ENCODE data around the gene CXCL3.

CXCL3 gene

GRCh38 chr4:74045772-74046171 is 7.3 kb upstream of the CXCL3 start:
- H3K27ac ChIP-seq, result no peak overlapping the region
- no peaks in the 10 kb centered on the region for H3K36me3 ChIP-seq (ENCODE audit: insufficient read depth, low read length)
- H3K4me3 ChIP-seq, result no peak overlapping the region
- H3K9me3 ChIP-seq (ENCODE audit: low read depth, low read length), result no peaks in the 10 kb centered on the region; the same call in 1 of the 2 replicates
- DNase-seq (ENCODE audit: low read depth, low spot score), result no peak
- H3K9ac ChIP-seq (ENCODE audit: insufficient read length), result no peak overlapping the region
- TF ChIP-seq EZH2 (IDR thresholded peaks at IDR 0.05) (no peak), FOXP2 (optimal IDR thresholded peaks at IDR 0.05; ENCODE audit: control extremely low read depth, extremely low read length, insufficient read depth) (no peak)

GRCh38 chr4:74045247-74045646 is 6.8 kb upstream of the CXCL3 start:
- TF ChIP-seq POLR2AphosphoS5 (IDR thresholded peaks at IDR 0.05; ENCODE audit: borderline replicate concordance, low read depth, low read length) (no peak), EZH2 (IDR thresholded peaks at IDR 0.05) (no peak), FOXP2 (optimal IDR thresholded peaks at IDR 0.05; ENCODE audit: control extremely low read depth, extremely low read length, insufficient read depth) (no peak)
- Histone ChIP-seq H3K4me3 (no peak overlapping the region), H3K27ac (no peak overlapping the region), H3K9ac (ENCODE audit: insufficient read length) (no peak overlapping the region), H3K36me3 (ENCODE audit: insufficient read depth, low read length) (no peaks in the 10 kb centered on the region), H3K9me3 (ENCODE audit: low read depth, low read length) (no peaks in the 10 kb centered on the region; the same call in 1 of the 2 replicates)
- no peak for DNase-seq (ENCODE audit: low read depth, low spot score)

- no peaks in the 10 kb centered on the region; the same call in 1 of the 2 replicates for H3K9me3 ChIP-seq (ENCODE audit: low read depth, low read length)
- no peak overlapping the region for H3K27ac ChIP-seq
- no peak overlapping the region for H3K9ac ChIP-seq (ENCODE audit: insufficient read length)
- no peak for TF ChIP-seq POLR2AphosphoS5 (IDR thresholded peaks at IDR 0.05; ENCODE audit: borderline replicate concordance, low read depth, low read length)
- TF ChIP-seq EZH2 (IDR thresholded peaks at IDR 0.05), result no peak
- no peak for TF ChIP-seq FOXP2 (optimal IDR thresholded peaks at IDR 0.05; ENCODE audit: control extremely low read depth, extremely low read length, insufficient read depth)
- DNase-seq (ENCODE audit: low read depth, low spot score), result no peak
- H3K4me3 ChIP-seq, result no peak overlapping the region
- no peaks in the 10 kb centered on the region for H3K36me3 ChIP-seq (ENCODE audit: insufficient read depth, low read length)
These were observed 6.2 kb upstream of the CXCL3 start for GRCh38 chr4:74044677-74045076.

GRCh38 chr4:74042681-74043080 is 4.2 kb upstream of the CXCL3 start:
- no peak for DNase-seq (ENCODE audit: low read depth, low spot score)
- no peak overlapping the region for H3K4me3 ChIP-seq
- no peak overlapping the region for H3K27ac ChIP-seq
- no peaks in the 10 kb centered on the region; the same call in 1 of the 2 replicates for H3K9me3 ChIP-seq (ENCODE audit: low read depth, low read length)
- H3K36me3 ChIP-seq (ENCODE audit: insufficient read depth, low read length), result no peaks in the 10 kb centered on the region
- TF ChIP-seq FOXP2 (optimal IDR thresholded peaks at IDR 0.05; ENCODE audit: control extremely low read depth, extremely low read length, insufficient read depth), result no peak
- TF ChIP-seq POLR2AphosphoS5 (IDR thresholded peaks at IDR 0.05; ENCODE audit: borderline replicate concordance, low read depth, low read length), result no peak
- H3K9ac ChIP-seq (ENCODE audit: insufficient read length), result no peak overlapping the region

- H3K27ac ChIP-seq, result no peak overlapping the region
- H3K36me3 ChIP-seq (ENCODE audit: insufficient read depth, low read length), result no peaks in the 10 kb centered on the region
- TF ChIP-seq POLR2AphosphoS5 (IDR thresholded peaks at IDR 0.05; ENCODE audit: borderline replicate concordance, low read depth, low read length), result no peak
- TF ChIP-seq EZH2 (IDR thresholded peaks at IDR 0.05), result no peak
- TF ChIP-seq FOXP2 (optimal IDR thresholded peaks at IDR 0.05; ENCODE audit: control extremely low read depth, extremely low read length, insufficient read depth), result no peak
- H3K4me3 ChIP-seq, result no peak overlapping the region
- H3K9me3 ChIP-seq (ENCODE audit: low read depth, low read length), result no peaks in the 10 kb centered on the region
- no peak for DNase-seq (ENCODE audit: low read depth, low spot score)
- no peak overlapping the region for H3K9ac ChIP-seq (ENCODE audit: insufficient read length)
These were observed 2.9 kb upstream of the CXCL3 start for GRCh38 chr4:74041418-74041817.

- peak overlapping the region; percentile 77 for H3K4me3 ChIP-seq
- no peak for DNase-seq (ENCODE audit: low read depth, low spot score)
- no peaks in the 10 kb centered on the region for H3K9me3 ChIP-seq (ENCODE audit: low read depth, low read length)
- TF ChIP-seq FOXP2 (optimal IDR thresholded peaks at IDR 0.05; ENCODE audit: control extremely low read depth, extremely low read length, insufficient read depth), result no peak
- no peak for TF ChIP-seq POLR2AphosphoS5 (IDR thresholded peaks at IDR 0.05; ENCODE audit: borderline replicate concordance, low read depth, low read length)
- TF ChIP-seq EZH2 (IDR thresholded peaks at IDR 0.05), result no peak
- H3K36me3 ChIP-seq (ENCODE audit: insufficient read depth, low read length), result no peaks in the 10 kb centered on the region
- peak overlapping the region; percentile 76 for H3K9ac ChIP-seq (ENCODE audit: insufficient read length)
- H3K27ac ChIP-seq, result no peak overlapping the region
These were observed 850 bp upstream of the CXCL3 start for GRCh38 chr4:74039315-74039763.

- H3K9me3 ChIP-seq (ENCODE audit: low read depth, low read length), result no peaks in the 10 kb centered on the region
- DNase-seq (ENCODE audit: low read depth, low spot score), result no peak
- peak overlapping the region; percentile 76 for H3K9ac ChIP-seq (ENCODE audit: insufficient read length)
- H3K36me3 ChIP-seq (ENCODE audit: insufficient read depth, low read length), result no peaks in the 10 kb centered on the region
- TF ChIP-seq POLR2AphosphoS5 (IDR thresholded peaks at IDR 0.05; ENCODE audit: borderline replicate concordance, low read depth, low read length), result no peak
- no peak for TF ChIP-seq EZH2 (IDR thresholded peaks at IDR 0.05)
- TF ChIP-seq FOXP2 (optimal IDR thresholded peaks at IDR 0.05; ENCODE audit: control extremely low read depth, extremely low read length, insufficient read depth), result no peak
- H3K4me3 ChIP-seq, result peak overlapping the region; percentile 77
- no peak overlapping the region for H3K27ac ChIP-seq
These were observed 434 bp downstream of the CXCL3 start for GRCh38 chr4:74038086-74038424.

- Histone ChIP-seq H3K27ac (no peak overlapping the region), H3K9me3 (ENCODE audit: low read depth, low read length) (no peaks in the 10 kb centered on the region), H3K9ac (ENCODE audit: insufficient read length) (peak overlapping the region; percentile 76), H3K36me3 (ENCODE audit: insufficient read depth, low read length) (no peaks in the 10 kb centered on the region), H3K4me3 (peak overlapping the region; percentile 77)
- no peak for DNase-seq (ENCODE audit: low read depth, low spot score)
- TF ChIP-seq POLR2AphosphoS5 (IDR thresholded peaks at IDR 0.05; ENCODE audit: borderline replicate concordance, low read depth, low read length) (no peak), EZH2 (IDR thresholded peaks at IDR 0.05) (no peak)
These were observed 1.2 kb downstream of the CXCL3 start for GRCh38 chr4:74037076-74037955.

- Histone ChIP-seq H3K4me3 (no peak overlapping the region), H3K36me3 (ENCODE audit: insufficient read depth, low read length) (no peaks in the 10 kb centered on the region), H3K27ac (no peak overlapping the region), H3K9me3 (ENCODE audit: low read depth, low read length) (no peaks in the 10 kb centered on the region), H3K9ac (ENCODE audit: insufficient read length) (no peak overlapping the region)
- TF ChIP-seq POLR2AphosphoS5 (IDR thresholded peaks at IDR 0.05; ENCODE audit: borderline replicate concordance, low read depth, low read length), result no peak
- TF ChIP-seq EZH2 (IDR thresholded peaks at IDR 0.05), result no peak
- no peak for TF ChIP-seq FOXP2 (optimal IDR thresholded peaks at IDR 0.05; ENCODE audit: control extremely low read depth, extremely low read length, insufficient read depth)
- DNase-seq (ENCODE audit: low read depth, low spot score), result no peak
These were observed 4.8 kb downstream of the CXCL3 start for GRCh38 chr4:74033739-74034138.
